H9 (cell line): Measurements from ENCODE around the gene SWAP70. TPM values are rescaled to one million over a fixed set of nuclear protein-coding genes. Genes with fewer than 3 reads are reported as not detected.

Experiments used
- DNase-seq: peaks from one replicate; pipeline ENCODE4 v3.0.0-alpha.2; 2017
- H2AFZ ChIP-seq: one replicate; pipeline ENCODE4 v1.6.1; 2013; ENCODE audit warnings: mild to moderate bottlenecking, low read length, control low read depth, moderate library complexity
- H2AK5ac ChIP-seq: 2 replicates; pipeline ENCODE4 v1.6.1; 2013; ENCODE audit warnings: low read length, control low read depth, mixed read lengths; ENCODE audit not compliant: insufficient read length
- H2BK120ac ChIP-seq: one replicate; pipeline ENCODE4 v1.6.1; 2013; ENCODE audit warnings: low read depth, mild to moderate bottlenecking, low read length, control low read depth, inconsistent platforms; ENCODE audit not compliant: poor library complexity, severe bottlenecking
- H2BK12ac ChIP-seq: 2 replicates; pipeline ENCODE4 v1.6.1; 2013; ENCODE audit warnings: low read length, control low read depth, mixed read lengths, low read depth; ENCODE audit not compliant: insufficient read length
- H2BK15ac ChIP-seq: 2 replicates; pipeline ENCODE4 v1.6.1; 2013; ENCODE audit warnings: low read depth, low read length, control low read depth
- H2BK20ac ChIP-seq: one replicate; pipeline ENCODE4 v1.6.1; 2013; ENCODE audit warnings: low read depth, mild to moderate bottlenecking, low read length, control low read depth, inconsistent platforms; ENCODE audit not compliant: poor library complexity, severe bottlenecking
- H2BK5ac ChIP-seq: 2 replicates; pipeline ENCODE4 v1.6.1; 2013; ENCODE audit warnings: low read length, control low read depth, mixed read lengths; ENCODE audit not compliant: insufficient read length
- H3K14ac ChIP-seq: 2 replicates; pipeline ENCODE4 v1.6.1; 2013; ENCODE audit warnings: low read length, control low read depth; ENCODE audit not compliant: insufficient read depth
- H3K18ac ChIP-seq: 2 replicates; pipeline ENCODE4 v1.6.1; 2013; ENCODE audit warnings: low read depth, mild to moderate bottlenecking, mixed read lengths, low read length, control low read depth; ENCODE audit not compliant: insufficient read length
- H3K23ac ChIP-seq: 2 replicates; pipeline ENCODE4 v1.6.1; 2013; ENCODE audit warnings: low read length, control low read depth, mixed read lengths, low read depth; ENCODE audit not compliant: insufficient read length
- H3K23me2 ChIP-seq: 2 replicates; pipeline ENCODE4 v1.6.1; 2013; ENCODE audit warnings: low read depth, mild to moderate bottlenecking, mixed read lengths, low read length, control low read depth; ENCODE audit not compliant: insufficient read length, poor library complexity, severe bottlenecking
- H3K27ac ChIP-seq: 2 replicates; pipeline ENCODE4 v1.5.1; 2013; ENCODE audit warnings: low read length, control low read depth, mixed read lengths, low read depth; ENCODE audit not compliant: insufficient read length
- H3K27me3 ChIP-seq: 2 replicates; pipeline ENCODE4 v1.6.1; 2013; ENCODE audit warnings: low read length, control low read depth, inconsistent platforms; ENCODE audit not compliant: insufficient read depth
- H3K4ac ChIP-seq: 2 replicates; pipeline ENCODE4 v1.6.1; 2013; ENCODE audit warnings: low read depth, mild to moderate bottlenecking, control low read depth, inconsistent platforms, low read length, moderate library complexity
- H3K4me1 ChIP-seq: 2 replicates; pipeline ENCODE4 v1.6.1; 2013; ENCODE audit warnings: low read length, control low read depth, inconsistent platforms; ENCODE audit not compliant: insufficient read depth
- H3K4me2 ChIP-seq: 2 replicates; pipeline ENCODE4 v1.6.1; 2013; ENCODE audit warnings: low read length, control low read depth, mixed read lengths; ENCODE audit not compliant: insufficient read length, insufficient read depth
- H3K56ac ChIP-seq: 2 replicates; pipeline ENCODE4 v1.6.1; 2013; ENCODE audit warnings: low read depth, mild to moderate bottlenecking, mixed read lengths, low read length, control low read depth; ENCODE audit not compliant: insufficient read length
- H3K79me1 ChIP-seq: 2 replicates; pipeline ENCODE4 v1.6.1; 2013; ENCODE audit warnings: low read depth, mild to moderate bottlenecking, moderate library complexity, low read length, control low read depth, inconsistent platforms; ENCODE audit not compliant: insufficient read depth, poor library complexity, severe bottlenecking
- H3K79me2 ChIP-seq: 2 replicates; pipeline ENCODE4 v1.6.1; 2013; ENCODE audit warnings: low read length, control low read depth, inconsistent platforms; ENCODE audit not compliant: insufficient read depth
- H3K9ac ChIP-seq: 2 replicates; pipeline ENCODE4 v1.6.1; 2013; ENCODE audit warnings: low read length, control low read depth, mixed read lengths; ENCODE audit not compliant: insufficient read length; ENCODE audit errors: extremely low read depth
- H3K9me3 ChIP-seq: one replicate; pipeline ENCODE4 v1.6.1; 2013; ENCODE audit warnings: low read depth, low read length, inconsistent platforms; ENCODE audit not compliant: control insufficient read depth
- H3T11ph ChIP-seq: one replicate; pipeline ENCODE4 v1.6.1; 2013; ENCODE audit warnings: mild to moderate bottlenecking, low read length, control low read depth, inconsistent platforms
- H4K20me1 ChIP-seq: one replicate; pipeline ENCODE4 v1.6.1; 2013; ENCODE audit not compliant: control insufficient read depth, insufficient read length, insufficient read depth
- H4K5ac ChIP-seq: 2 replicates; pipeline ENCODE4 v1.6.1; 2013; ENCODE audit warnings: low read depth, mild to moderate bottlenecking, mixed read lengths, low read length, control low read depth; ENCODE audit not compliant: insufficient read length
- H4K8ac ChIP-seq: replicated peaks from 2 replicates; pipeline ENCODE4 v1.6.1; 2013; ENCODE audit warnings: low read length, control low read depth, mixed read lengths, low read depth; ENCODE audit not compliant: insufficient read length
- H4K91ac ChIP-seq: 2 replicates; pipeline ENCODE4 v1.6.1; 2013; ENCODE audit warnings: low read depth, mild to moderate bottlenecking, moderate library complexity, mixed read lengths, low read length, control low read depth; ENCODE audit not compliant: insufficient read length
- H3K27ac Mint-ChIP-seq, 3 experiments: 2 replicates in 2 of 3; 3 replicates in 1 of 3; pipeline ENCODE4 v1.8.0; 2020 to 2021; ENCODE audit warnings: mixed read lengths in 3 of 3, mild to moderate bottlenecking in 1 of 3, moderate library complexity in 1 of 3
- H3K27me3 Mint-ChIP-seq: 2 replicates; pipeline ENCODE4 v1.8.0; 2021; ENCODE audit warnings: low read depth, mild to moderate bottlenecking, moderate library complexity, mixed read lengths
- H3K36me3 Mint-ChIP-seq, 3 experiments: 2 replicates in 2 of 3; 3 replicates in 1 of 3; pipeline ENCODE4 v1.8.0; 2020 to 2021; ENCODE audit warnings: low read depth in 3 of 3, mixed read lengths in 3 of 3; ENCODE audit not compliant: insufficient read depth in 1 of 3
- H3K4me1 Mint-ChIP-seq, 2 experiments: 2 replicates each; pipeline ENCODE4 v1.8.0; 2020; ENCODE audit warnings: mixed read lengths in 2 of 2
- H3K4me3 Mint-ChIP-seq, 2 experiments: 2 replicates in 1 of 2; 3 replicates in 1 of 2; pipeline ENCODE4 v1.8.0; 2020 to 2021; ENCODE audit warnings: mild to moderate bottlenecking in 2 of 2, mixed read lengths in 2 of 2, moderate library complexity in 1 of 2
- H3K9me3 Mint-ChIP-seq, 2 experiments: 2 replicates in 1 of 2; 3 replicates in 1 of 2; pipeline ENCODE4 v1.8.0; 2020; ENCODE audit warnings: mild to moderate bottlenecking in 2 of 2, mixed read lengths in 2 of 2, moderate library complexity in 1 of 2
- CTCF ChIP-seq: fragments of 200-600 bp; sonication (generic); conservative IDR thresholded peaks from 3 replicates; pipeline ENCODE4 v1.8.0; 2021; ENCODE audit warnings: antibody characterized with exemption, mild to moderate bottlenecking
- WGBS: extraction: QIAGEN DNeasy Blood & Tissue Kit; methylation state at CpG from one replicate; pipeline ENCODE4 v1.1.7; 2013; ENCODE audit warnings: missing lambda C conversion rate, low lambda C conversion rate, mixed read lengths; ENCODE audit not compliant: insufficient read length; ENCODE audit errors: extremely low coverage; 5-methylcytosine and 5-hydroxymethylcytosine counted together
- total RNA-seq: library from RNA; stranded (reverse); gene quantifications from 2 replicates; pipeline ENCODE4 v1.2.1, GENCODE V29; 2021

SWAP70 gene
- total RNA-seq, 1 experiment from 2014 or later, result 34.4 TPM

DNA sequence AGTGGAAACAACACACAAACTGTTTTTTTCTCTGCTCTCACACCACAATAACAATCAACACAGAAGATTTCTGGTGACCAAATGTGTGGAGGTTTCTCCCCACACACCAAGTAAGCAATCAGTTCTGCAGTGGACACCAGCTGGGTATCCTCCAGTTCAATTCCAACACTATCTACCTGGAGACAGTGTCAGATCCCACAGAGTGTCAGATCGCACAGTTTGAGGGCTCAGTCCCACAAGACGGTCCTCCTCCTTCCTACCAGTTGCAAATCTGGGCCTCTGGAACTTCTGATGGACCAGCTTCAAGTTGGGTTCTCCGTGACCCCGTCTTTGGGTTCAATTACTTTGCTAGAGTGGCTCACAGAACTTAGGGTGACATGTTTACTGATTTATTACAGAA is 9.0 kb downstream of the SWAP70 start:
- Histone ChIP-seq H4K91ac (no peak overlapping the region), H3K14ac (no peak overlapping the region), H3K4ac (no peak overlapping the region), H4K8ac (no peak overlapping the region), H3K23ac (no peak overlapping the region), H3K79me2 (no peaks in the 10 kb centered on the region; the same call in 1 of the 2 replicates), H3K18ac (no peak overlapping the region), H2BK5ac (no peak overlapping the region), H2AK5ac (no peak overlapping the region), H3K56ac (no peak overlapping the region), H3K9ac (no peak overlapping the region), H3K23me2 (peaks cover 5% of the 10 kb centered on the region), H3K9me3 (no peaks in the 10 kb centered on the region), H2BK15ac (no peak overlapping the region), H2BK12ac (no peak overlapping the region), H3T11ph (no peak overlapping the region), H3K79me1 (no peaks in the 10 kb centered on the region), H2BK20ac (no peak overlapping the region), H2AFZ (no peak overlapping the region), H3K4me1 (peaks cover 3% of the 10 kb centered on the region; the same call in 1 of the 2 replicates), H3K4me2 (no peak overlapping the region), H4K5ac (no peak overlapping the region), H2BK120ac (no peak overlapping the region), H4K20me1 (no peaks in the 10 kb centered on the region), H3K27ac (no peak overlapping the region), H3K27me3 (no peaks in the 10 kb centered on the region)
- Mint-ChIP-seq H3K9me3 (no peaks in the 10 kb centered on the region), H3K4me3 (no peak overlapping the region), H3K4me1 (peaks cover 34 to 41% of the 10 kb centered on the region in 2 experiments), H3K27me3 (no peaks in the 10 kb centered on the region), H3K36me3 (peaks cover 6 to 19% (median 10%) of the 10 kb centered on the region in 3 experiments; a peak in 6 of 7 replicates), H3K27ac (peak overlapping the region in 1 of 3 experiments; percentile 83; a peak in 1 of 7 replicates)
- no peak for DNase-seq
- no CpG with 5 or more reads among the region's 4 CpGs for WGBS
- no peak for TF ChIP-seq CTCF
